ENCODE data around the gene MTFR1L.

MTFR1L gene

GRCh38 chr1:25819491-25820246 lies at the start of gene MTFR1L:
Gene MTFR1L (plus strand): TSS chr1:25819954. CDS start chr1:25823105, 3,151 bp downstream.
- TF ChIP-seq CTCF (IDR thresholded peaks at IDR 0.05; ENCODE audit: low read depth, low read length): no peak
- peak; percentile 69 to 77 for DNase-seq (ENCODE audit: low read depth in 2 of 2)
- H3K4me3 ChIP-seq (replicated peaks in 1 of 2; ENCODE audit: low read depth in 2 of 2, low read length in 2 of 2): peak within 1 kb of the TSS; percentile 91

- H3K4me3 ChIP-seq (replicated peaks in 1 of 2; ENCODE audit: low read depth in 2 of 2, low read length in 2 of 2): no peak overlapping the region
- no peak for TF ChIP-seq CTCF (IDR thresholded peaks at IDR 0.05; ENCODE audit: low read depth, low read length)
- no peak for DNase-seq (ENCODE audit: low read depth in 2 of 2)
These were observed 49.1 kb upstream of the MTFR1L start for GRCh38 chr1:25770541-25771220.

- DNase-seq (ENCODE audit: low read depth in 2 of 2): peak in 1 of 2 donors; percentile 9
- H3K4me3 ChIP-seq (replicated peaks in 1 of 2; ENCODE audit: low read depth in 2 of 2, low read length in 2 of 2): no peak overlapping the region
- TF ChIP-seq CTCF (IDR thresholded peaks at IDR 0.05; ENCODE audit: low read depth, low read length): no peak
These were observed 48.3 kb upstream of the MTFR1L start for GRCh38 chr1:25771221-25772114.

- DNase-seq (ENCODE audit: low read depth in 2 of 2): no peak
- no peak for TF ChIP-seq CTCF (IDR thresholded peaks at IDR 0.05; ENCODE audit: low read depth, low read length)
- no peak overlapping the region for H3K4me3 ChIP-seq (replicated peaks in 1 of 2; ENCODE audit: low read depth in 2 of 2, low read length in 2 of 2)
These were observed 47.6 kb upstream of the MTFR1L start for GRCh38 chr1:25772164-25772563.

- no peak for TF ChIP-seq CTCF (IDR thresholded peaks at IDR 0.05; ENCODE audit: low read depth, low read length)
- no peak overlapping the region for H3K4me3 ChIP-seq (replicated peaks in 1 of 2; ENCODE audit: low read depth in 2 of 2, low read length in 2 of 2)
- DNase-seq (ENCODE audit: low read depth in 2 of 2): no peak
These were observed 47.0 kb upstream of the MTFR1L start for GRCh38 chr1:25772692-25773245.

- DNase-seq (ENCODE audit: low read depth in 2 of 2): no peak
- no peak for TF ChIP-seq CTCF (IDR thresholded peaks at IDR 0.05; ENCODE audit: low read depth, low read length)
- H3K4me3 ChIP-seq (replicated peaks in 1 of 2; ENCODE audit: low read depth in 2 of 2, low read length in 2 of 2): no peak overlapping the region
These were observed 46.2 kb upstream of the MTFR1L start for GRCh38 chr1:25773441-25774125.

Data from cardiac fibroblast (primary cell).